Effector CD8-positive, alpha-beta T cell (primary cell): ENCODE results near the gene PIANP.
"Not testable (repeated sequence)": the region's sequence is repeated elsewhere in the genome, so short reads cannot be mapped to it uniquely, and the experiment has no call there.

ENCODE experiments used
- DNase-seq: peaks from one replicate; lab custom pipeline; 2025; lab: John Stamatoyannopoulos, UW
- total RNA-seq, 4 experiments: gene quantifications; one replicate each; lab custom pipeline; 2026; lab: John Stamatoyannopoulos, UW

Gene PIANP
- total RNA-seq, result 0 reads per million in 4 experiments

GRCh38 chr12:6700646-6701051 lies at the start of gene PIANP:
TSS of gene PIANP (minus strand) at chr12:6700815. CDS start at chr12:6698061, 2,754 bp downstream.
- peak; percentile 21 for DNase-seq

GRCh38 chr12:6748761-6749160 lies 48.1 kb upstream of the PIANP start:
- no peak for DNase-seq

GRCh38 chr12:6747216-6747615 lies 46.6 kb upstream of the PIANP start:
- no peak for DNase-seq

GRCh38 chr12:6745741-6746525 lies 45.3 kb upstream of the PIANP start:
- DNase-seq, result no peak

GRCh38 chr12:6743300-6743699 lies 42.7 kb upstream of the PIANP start:
- not testable (repeated sequence) for DNase-seq

- no peak for DNase-seq
These were observed 42.2 kb upstream of the PIANP start for GRCh38 chr12:6742834-6743233.

- DNase-seq, result not testable (repeated sequence)
These were observed 41.5 kb upstream of the PIANP start for GRCh38 chr12:6742080-6742479.

GRCh38 chr12:6736754-6737153 lies 36.1 kb upstream of the PIANP start:
- no peak for DNase-seq

GRCh38 chr12:6735448-6736191 lies 35.0 kb upstream of the PIANP start:
- DNase-seq, result no peak

- no peak for DNase-seq
These were observed 34.1 kb upstream of the PIANP start for GRCh38 chr12:6734506-6735387.

- no peak for DNase-seq
These were observed 29.6 kb upstream of the PIANP start for GRCh38 chr12:6730169-6730568.

- DNase-seq, result no peak
These were observed 28.6 kb upstream of the PIANP start for GRCh38 chr12:6729186-6729585.

- DNase-seq, result no peak
These were observed 24.7 kb upstream of the PIANP start for GRCh38 chr12:6725350-6725749.

GRCh38 chr12:6724409-6724797 lies 23.8 kb upstream of the PIANP start:
- DNase-seq, result no peak

- DNase-seq, result peak; percentile 81
These were observed 23.2 kb upstream of the PIANP start, which contains the start of gene COPS7A for GRCh38 chr12:6723607-6724408. TSS of gene COPS7A (plus strand) at chr12:6724046. CDS start at chr12:6724657, 611 bp downstream.

GRCh38 chr12:6722863-6723262 lies 22.2 kb upstream of the PIANP start:
- DNase-seq, result no peak

GRCh38 chr12:6716874-6717437 lies 16.3 kb upstream of the PIANP start:
- DNase-seq, result no peak

- not testable (repeated sequence) for DNase-seq
These were observed 15.6 kb upstream of the PIANP start for GRCh38 chr12:6716031-6716873.

- DNase-seq, result no peak
These were observed 8.4 kb upstream of the PIANP start for GRCh38 chr12:6708960-6709394.

GRCh38 chr12:6708351-6708750 lies 7.7 kb upstream of the PIANP start:
- not testable (repeated sequence) for DNase-seq
